BLaER1 treated with 17β-estradiol and CSF1 and Interleukin-3, amounts not matched to agents 10 nM and 100 nM (cell line): ENCODE measurements around the gene STK25.
A peak's percentile ranks its signal among the peaks of the same experiment; 100 is the strongest.

Experiments
- H3K27ac ChIP-seq, 11 experiments: shearing (Covaris generic); formaldehyde crosslinking; 2 replicates each; pipeline ENCODE4 v1.8.1; 2022
- H3K27me3 ChIP-seq, 11 experiments: shearing (Covaris generic); formaldehyde crosslinking; 2 replicates each; pipeline ENCODE4 v1.8.1; 2022
- H3K36me3 ChIP-seq, 11 experiments: shearing (Covaris generic); formaldehyde crosslinking; 2 replicates each; pipeline ENCODE4 v1.8.1; 2022
- H3K4me1 ChIP-seq, 10 experiments: shearing (Covaris generic); formaldehyde crosslinking; 2 replicates each; pipeline ENCODE4 v1.8.1; 2022
- H3K4me2 ChIP-seq, 11 experiments: shearing (Covaris generic); formaldehyde crosslinking; 2 replicates each; pipeline ENCODE4 v1.8.1; 2022
- H3K4me3 ChIP-seq, 10 experiments: shearing (Covaris generic); formaldehyde crosslinking; 2 replicates each; pipeline ENCODE4 v1.8.1; 2022
- H3K9ac ChIP-seq, 11 experiments: shearing (Covaris generic); formaldehyde crosslinking; 2 replicates each; pipeline ENCODE4 v1.8.1; 2022
- H3K9me3 ChIP-seq, 11 experiments: shearing (Covaris generic); formaldehyde crosslinking; replicated peaks in 1 of 11; 2 replicates each; pipeline ENCODE4 v1.8.1; 2022
- H4K20me1 ChIP-seq, 11 experiments: shearing (Covaris generic); formaldehyde crosslinking; 2 replicates each; pipeline ENCODE4 v1.8.1; 2022
- Cebpa-rat ChIP-seq, 11 experiments: shearing (Covaris generic); IDR thresholded peaks; 2 replicates each; pipeline ENCODE4 v1.8.1; 2022

STK25 gene

GRCh38 chr2:241485172-241485911, 23.0 kb downstream of the STK25 start:
- Histone ChIP-seq H3K27ac (no peak overlapping the region), H3K27me3 (no peaks in the 10 kb centered on the region), H3K9me3 (no peaks in the 10 kb centered on the region), H3K4me2 (no peak overlapping the region), H3K9ac (no peak overlapping the region), H3K36me3 (peaks cover 0 to 26% (median 4%) of the 10 kb centered on the region in 11 experiments; a peak in 8 of 22 replicates), H3K4me3 (no peak overlapping the region), H4K20me1 (peaks cover 0 to 34% (median 0%) of the 10 kb centered on the region in 11 experiments; a peak in 7 of 22 replicates), H3K4me1 (peaks cover 0 to 6% (median 0%) of the 10 kb centered on the region in 10 experiments; a peak in 4 of 20 replicates)
- no peak for TF ChIP-seq Cebpa-rat (IDR thresholded peaks at IDR 0.05)

DNA sequence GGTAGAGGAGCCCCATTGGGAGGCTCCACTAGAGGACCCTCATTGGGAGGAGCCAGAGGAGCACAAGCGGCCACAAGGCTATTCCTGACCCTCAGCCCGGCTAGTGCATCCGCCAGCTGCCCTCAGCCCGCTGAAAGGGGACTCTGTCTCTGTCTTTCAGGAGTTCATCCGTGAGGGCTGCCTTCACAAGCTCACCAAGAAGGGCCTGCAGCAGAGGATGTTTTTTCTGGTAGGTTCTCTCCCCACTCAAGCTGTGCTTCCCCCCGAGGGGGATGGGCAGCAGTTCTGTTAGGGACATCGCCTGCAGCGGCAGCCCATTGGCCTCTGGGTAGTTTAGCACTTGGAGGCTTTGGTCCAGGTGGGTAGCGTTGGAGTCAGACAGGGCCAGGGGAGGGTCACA, 25.1 kb downstream of the STK25 start:
- TF ChIP-seq Cebpa-rat (IDR thresholded peaks at IDR 0.05) = no peak

DNA sequence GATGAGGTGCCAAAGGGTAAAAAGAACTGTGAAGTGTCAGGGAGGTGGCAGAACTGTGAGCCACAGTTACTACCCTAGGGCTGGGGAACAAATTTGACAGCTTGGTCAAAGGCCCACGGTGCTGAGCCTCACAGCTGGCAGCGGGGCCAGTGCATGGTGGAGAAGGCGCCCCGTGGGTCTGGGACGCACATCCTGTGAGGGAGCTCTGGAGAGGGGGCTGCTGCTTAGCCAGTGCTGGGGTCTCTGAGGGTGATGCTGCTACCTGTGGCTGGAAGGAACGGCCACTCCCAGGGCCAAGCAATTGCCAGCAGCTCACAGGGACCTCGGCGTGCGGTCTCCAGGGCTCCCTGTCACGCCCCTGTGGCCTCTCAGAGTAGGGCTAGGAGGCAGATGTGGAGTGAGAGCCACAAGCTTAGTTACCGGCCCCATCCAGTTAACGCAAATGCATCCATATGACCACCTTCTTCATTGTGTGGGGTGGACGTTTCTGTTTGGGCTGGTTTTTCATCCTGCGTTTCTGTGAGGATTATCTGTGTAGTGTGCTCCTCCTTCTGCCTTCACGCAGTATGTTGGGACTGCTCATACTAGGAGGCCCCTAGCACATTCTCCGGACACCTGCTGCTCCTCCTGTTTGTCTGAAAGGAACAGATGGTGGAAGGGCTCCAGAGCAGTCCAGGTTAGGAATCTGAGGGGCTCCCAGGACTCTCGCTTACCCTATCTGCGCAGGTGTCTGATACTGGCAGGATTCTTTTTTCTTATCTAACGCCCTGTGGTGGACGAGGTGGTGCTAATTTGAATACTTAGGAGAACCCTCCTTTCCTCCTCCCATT, 26.0 kb downstream of the STK25 start:
- H3K9me3 ChIP-seq = no peaks in the 10 kb centered on the region
- no peak overlapping the region for H3K4me3 ChIP-seq
- no peak overlapping the region for H3K4me2 ChIP-seq
- no peak for TF ChIP-seq Cebpa-rat (IDR thresholded peaks at IDR 0.05)
- peaks cover 0 to 6% (median 0%) of the 10 kb centered on the region in 10 experiments; a peak in 4 of 20 replicates for H3K4me1 ChIP-seq
- no peak overlapping the region for H3K27ac ChIP-seq
- no peak overlapping the region for H3K9ac ChIP-seq
- H4K20me1 ChIP-seq = peaks cover 0 to 24% (median 0%) of the 10 kb centered on the region in 11 experiments; a peak in 5 of 22 replicates
- no peaks in the 10 kb centered on the region for H3K27me3 ChIP-seq
- H3K36me3 ChIP-seq = peaks cover 4 to 38% (median 13%) of the 10 kb centered on the region in 11 experiments; a peak in 12 of 22 replicates

More for the DNA sequence above, 25.1 kb downstream of the STK25 start:
- Histone ChIP-seq H4K20me1 (peaks cover 0 to 24% (median 0%) of the 10 kb centered on the region in 11 experiments; a peak in 5 of 22 replicates), H3K4me1 (peaks cover 0 to 6% (median 0%) of the 10 kb centered on the region in 10 experiments; a peak in 4 of 20 replicates), H3K27me3 (no peaks in the 10 kb centered on the region), H3K9ac (no peak overlapping the region), H3K27ac (no peak overlapping the region), H3K4me3 (no peak overlapping the region), H3K36me3 (peaks cover under 1 to 34% (median 10%) of the 10 kb centered on the region in 11 experiments; a peak in 12 of 22 replicates), H3K9me3 (no peaks in the 10 kb centered on the region), H3K4me2 (no peak overlapping the region)

GRCh38 chr2:241481687-241482086, 26.7 kb downstream of the STK25 start:
- Histone ChIP-seq H3K27me3 (no peaks in the 10 kb centered on the region), H3K27ac (no peak overlapping the region), H4K20me1 (peaks cover 0 to 24% (median 0%) of the 10 kb centered on the region in 11 experiments; a peak in 5 of 22 replicates), H3K9ac (no peak overlapping the region), H3K4me1 (peaks cover 0 to 6% (median 0%) of the 10 kb centered on the region in 10 experiments; a peak in 4 of 20 replicates), H3K4me3 (no peak overlapping the region), H3K9me3 (no peaks in the 10 kb centered on the region), H3K36me3 (peaks cover 4 to 38% (median 13%) of the 10 kb centered on the region in 11 experiments; a peak in 12 of 22 replicates), H3K4me2 (peak overlapping the region in 1 of 11 experiments; percentile 3; a peak in 2 of 22 replicates)
- TF ChIP-seq Cebpa-rat (IDR thresholded peaks at IDR 0.05) = no peak

- Histone ChIP-seq H4K20me1 (peaks cover 0 to 20% (median 0%) of the 10 kb centered on the region in 11 experiments; a peak in 3 of 22 replicates), H3K36me3 (peaks cover 7 to 42% (median 15%) of the 10 kb centered on the region in 11 experiments; a peak in 14 of 22 replicates), H3K4me1 (peaks cover 0 to 6% (median 0%) of the 10 kb centered on the region in 10 experiments; a peak in 4 of 20 replicates), H3K4me3 (no peak overlapping the region), H3K27ac (no peak overlapping the region), H3K4me2 (no peak overlapping the region), H3K27me3 (no peaks in the 10 kb centered on the region), H3K9me3 (no peaks in the 10 kb centered on the region), H3K9ac (no peak overlapping the region)
- no peak for TF ChIP-seq Cebpa-rat (IDR thresholded peaks at IDR 0.05)
These were observed 29.1 kb downstream of the STK25 start for GRCh38 chr2:241479026-241479898.

GRCh38 chr2:241478166-241478565, 30.2 kb downstream of the STK25 start:
- H3K4me3 ChIP-seq = no peak overlapping the region
- no peak overlapping the region for H3K4me2 ChIP-seq
- no peak for TF ChIP-seq Cebpa-rat (IDR thresholded peaks at IDR 0.05)
- H3K9ac ChIP-seq = no peak overlapping the region
- no peak overlapping the region for H3K27ac ChIP-seq
- H3K4me1 ChIP-seq = peaks cover 0 to 6% (median 0%) of the 10 kb centered on the region in 10 experiments; a peak in 4 of 20 replicates
- no peaks in the 10 kb centered on the region for H3K9me3 ChIP-seq
- peaks cover 7 to 31% (median 15%) of the 10 kb centered on the region in 11 experiments; a peak in 14 of 22 replicates for H3K36me3 ChIP-seq
- no peaks in the 10 kb centered on the region for H3K27me3 ChIP-seq
- peaks cover 0 to 12% (median 0%) of the 10 kb centered on the region in 11 experiments; a peak in 3 of 22 replicates for H4K20me1 ChIP-seq

DNA sequence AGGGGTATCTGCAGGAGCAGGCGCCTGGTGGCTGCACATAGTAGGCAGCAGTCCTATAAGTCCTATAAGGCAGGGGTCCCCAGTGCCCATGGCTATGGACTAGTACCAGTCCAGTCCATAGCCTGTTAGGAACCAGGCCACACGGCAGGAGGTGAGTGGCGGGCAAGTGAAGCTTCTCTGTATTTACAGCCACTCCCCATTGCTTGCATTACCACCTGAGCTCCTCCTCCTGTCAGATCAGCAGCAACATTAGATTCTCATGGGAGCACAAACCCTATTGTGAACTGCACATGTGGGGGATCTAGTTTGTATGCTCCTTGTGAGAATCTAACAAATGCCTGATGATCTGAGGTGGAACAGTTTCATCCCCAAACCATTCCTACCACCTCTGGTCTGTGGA, 33.1 kb downstream of the STK25 start:
- Histone ChIP-seq H3K9ac (no peak overlapping the region), H3K27ac (no peak overlapping the region), H3K9me3 (no peaks in the 10 kb centered on the region), H3K4me2 (no peak overlapping the region), H3K4me1 (no peaks in the 10 kb centered on the region), H3K27me3 (no peaks in the 10 kb centered on the region), H3K36me3 (peaks cover 7 to 30% (median 15%) of the 10 kb centered on the region in 11 experiments; a peak in 14 of 22 replicates), H3K4me3 (no peak overlapping the region), H4K20me1 (peaks cover 0 to 15% (median 0%) of the 10 kb centered on the region in 11 experiments; a peak in 4 of 22 replicates)
- TF ChIP-seq Cebpa-rat (IDR thresholded peaks at IDR 0.05) = no peak

- peaks cover 0 to 20% (median 10%) of the 10 kb centered on the region in 11 experiments; a peak in 11 of 22 replicates for H3K36me3 ChIP-seq
- H3K27me3 ChIP-seq = no peaks in the 10 kb centered on the region
These were observed 35.0 kb downstream of the STK25 start for GRCh38 chr2:241473399-241473798.

More at GRCh38 chr2:241473399-241473798, 35.0 kb downstream of the STK25 start:
- Histone ChIP-seq H3K4me2 (no peak overlapping the region), H3K9ac (no peak overlapping the region), H3K9me3 (no peaks in the 10 kb centered on the region), H3K27ac (no peak overlapping the region), H3K4me3 (no peak overlapping the region), H4K20me1 (peaks cover 0 to 17% (median 0%) of the 10 kb centered on the region in 11 experiments; a peak in 4 of 22 replicates), H3K4me1 (no peaks in the 10 kb centered on the region)
- TF ChIP-seq Cebpa-rat (IDR thresholded peaks at IDR 0.05) = no peak
